ENCODE results near the gene VIPR2.

DNA sequence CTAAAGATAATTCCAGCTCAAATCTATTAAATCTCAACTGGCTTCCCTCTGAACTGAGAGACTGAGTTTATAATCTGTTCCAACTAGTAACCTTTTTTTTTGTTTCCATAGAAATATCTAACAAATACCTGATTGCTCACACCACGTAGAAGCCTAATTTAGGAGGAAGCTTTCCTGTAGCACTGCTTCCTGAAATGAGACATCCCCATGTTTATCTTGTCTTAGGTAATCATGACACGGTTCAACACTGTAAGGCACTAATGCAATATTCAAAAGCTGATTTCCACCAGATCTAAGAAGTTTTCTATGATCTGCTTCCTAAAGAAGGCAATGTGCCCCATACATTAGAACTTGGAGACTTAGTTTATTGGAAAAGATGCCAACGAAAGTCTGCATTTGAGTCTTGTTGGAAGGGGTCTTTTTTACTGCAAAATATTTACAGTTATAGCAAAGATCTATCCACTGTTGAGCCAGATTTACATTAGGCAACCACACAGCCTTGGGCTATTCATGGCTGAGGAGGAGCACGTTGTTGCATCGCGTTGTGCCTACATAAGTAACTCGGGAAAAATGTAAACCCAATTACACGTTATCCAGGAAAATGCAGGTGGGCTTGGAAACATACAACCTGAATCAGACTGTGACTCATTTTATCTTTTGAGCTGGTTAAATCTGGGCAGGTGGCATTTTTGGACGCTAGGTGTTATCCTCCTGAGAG lies 66.3 kb downstream of the VIPR2 start:
- TF ChIP-seq POLR2A (IDR thresholded peaks at IDR 0.05; ENCODE audit: low read depth, low read length) (no peak), POLR2AphosphoS5 (IDR thresholded peaks at IDR 0.05; ENCODE audit: low read depth, low read length) (no peak), TAF1 (IDR thresholded peaks at IDR 0.05; ENCODE audit: low read depth, low read length) (no peak), POU2F2 (IDR thresholded peaks at IDR 0.05; ENCODE audit: low read depth, low read length) (no peak)
